GM23338 (cell line): ENCODE results near the gene SIN3B. TPM values are rescaled to one million over a fixed set of nuclear protein-coding genes. Genes with fewer than 3 reads are reported as not detected.
A peak's percentile ranks its signal among the peaks of the same experiment; 100 is the strongest.

ENCODE experiments used
- ATAC-seq: fragments of 200-7000 bp; cut with Tn5 transposase; 3 replicates; pipeline ENCODE4 v1.9.1; 2020
- DNase-seq: peaks from one replicate; pipeline ENCODE4 v3.0.0-alpha.2; 2015; ENCODE audit warnings: low spot score
- H2AFZ ChIP-seq: fragments of 200-600 bp; sonication (generic); 2 replicates; pipeline ENCODE4 v1.8.0; 2016; ENCODE audit warnings: antibody characterized with exemption, mild to moderate bottlenecking, moderate library complexity
- H3F3A ChIP-seq: fragments of 200-600 bp; sonication (generic); replicated peaks from 2 replicates; pipeline ENCODE4 v1.8.0; 2017; ENCODE audit warnings: antibody characterized with exemption, mixed run types, low read depth
- H3K27ac ChIP-seq: fragments of 200-600 bp; sonication (generic); 2 replicates; pipeline ENCODE4 v1.6.1; 2016; ENCODE audit warnings: low read depth
- H3K27me3 ChIP-seq: fragments of 200-600 bp; sonication (generic); 2 replicates; pipeline ENCODE4 v1.8.0; 2016; ENCODE audit warnings: mild to moderate bottlenecking, mixed run types, moderate library complexity; ENCODE audit not compliant: insufficient read depth
- H3K36me3 ChIP-seq: fragments of 200-600 bp; sonication (generic); 2 replicates; pipeline ENCODE4 v1.8.0; 2016; ENCODE audit warnings: mild to moderate bottlenecking; ENCODE audit not compliant: insufficient read depth
- H3K4me1 ChIP-seq: fragments of 200-600 bp; sonication (generic); 2 replicates; pipeline ENCODE4 v1.8.0; 2016; ENCODE audit warnings: mild to moderate bottlenecking, moderate library complexity; ENCODE audit not compliant: insufficient read depth
- H3K4me2 ChIP-seq: fragments of 200-600 bp; sonication (generic); 2 replicates; pipeline ENCODE4 v1.7.1; 2017; ENCODE audit warnings: mixed run types
- H3K4me3 ChIP-seq: fragments of 200-600 bp; sonication (generic); 2 replicates; pipeline ENCODE4 v1.6.1; 2016; ENCODE audit warnings: mixed run types
- H3K79me2 ChIP-seq: fragments of 200-600 bp; sonication (generic); replicated peaks from 2 replicates; pipeline ENCODE4 v1.8.0; 2017; ENCODE audit warnings: mild to moderate bottlenecking; ENCODE audit not compliant: insufficient read depth
- H3K9me2 ChIP-seq: fragments of 200-600 bp; sonication (generic); 2 replicates; pipeline ENCODE4 v1.8.0; 2017; ENCODE audit not compliant: insufficient read depth
- H4K20me1 ChIP-seq: fragments of 200-600 bp; sonication (generic); replicated peaks from 2 replicates; pipeline ENCODE4 v1.8.0; 2017; ENCODE audit warnings: mild to moderate bottlenecking; ENCODE audit not compliant: insufficient read depth
- H3K27ac Mint-ChIP-seq: 2 replicates; pipeline ENCODE4 v1.8.0; 2020; ENCODE audit warnings: inconsistent platforms, mild to moderate bottlenecking, moderate library complexity, mixed read lengths
- H3K27me3 Mint-ChIP-seq: 3 replicates; pipeline ENCODE4 v1.8.0; 2022; ENCODE audit warnings: low read depth, mild to moderate bottlenecking, moderate library complexity, mixed read lengths, inconsistent platforms; ENCODE audit not compliant: insufficient read depth, poor library complexity
- H3K36me3 Mint-ChIP-seq: 3 replicates; pipeline ENCODE4 v1.8.0; 2021; ENCODE audit warnings: low read depth, mild to moderate bottlenecking, inconsistent platforms, moderate library complexity, mixed read lengths
- H3K4me1 Mint-ChIP-seq: 3 replicates; pipeline ENCODE4 v1.8.0; 2020; ENCODE audit warnings: mild to moderate bottlenecking, inconsistent platforms, mixed read lengths
- H3K4me3 Mint-ChIP-seq: 3 replicates; pipeline ENCODE4 v1.8.0; 2021; ENCODE audit warnings: moderate library complexity, mild to moderate bottlenecking, inconsistent platforms, mixed read lengths
- H3K9me3 Mint-ChIP-seq: 3 replicates; pipeline ENCODE4 v1.8.0; 2020; ENCODE audit warnings: moderate library complexity, mild to moderate bottlenecking, inconsistent platforms, mixed read lengths
- CTCF ChIP-seq, 2 experiments: fragments of 200-600 bp in 1 of 2; sonication (generic) in 1 of 2; conservative IDR thresholded peaks; 2 replicates each; pipeline versions ENCODE4 v1.5.1 to v1.6.1; 2016 to 2017; ENCODE audit warnings: antibody characterized with exemption in 2 of 2, low read depth in 2 of 2, mild to moderate bottlenecking in 2 of 2, moderate library complexity in 1 of 2
- EZH2phosphoT487 ChIP-seq: fragments of 200-600 bp; sonication (generic); IDR thresholded peaks from one replicate; pipeline ENCODE4 v1.8.1; 2018; ENCODE audit warnings: antibody characterized with exemption; ENCODE audit not compliant: unreplicated experiment
- JUNB ChIP-seq: IDR thresholded peaks from one replicate; pipeline ENCODE4 v1.6.1; 2016; ENCODE audit warnings: antibody characterized with exemption; ENCODE audit not compliant: unreplicated experiment
- ZNF462 ChIP-seq: fragments of 250-450 bp; sonication (Bioruptor Pico); IDR thresholded peaks from 2 replicates; pipeline ENCODE4 v1.5.0; 2020; ENCODE audit warnings: mild to moderate bottlenecking, moderate library complexity
- polyA plus RNA-seq: library from polyadenylated mRNA; unstranded; fragments of >200 nt; fragmentation: Nextera tagmentation; extraction: Ambion mirVana; gene quantifications from 2 replicates; pipeline ENCODE4 v1.2.1, GENCODE V29; 2016
- total RNA-seq: library from RNA; depleted of rRNA; stranded (reverse); fragments of >200 nt; shearing (Covaris generic); gene quantifications from 2 replicates; pipeline ENCODE4 v1.2.3, GENCODE V29; 2014

SIN3B gene
- total and polyA plus RNA-seq, 2 experiments from 2014 or later, result 37.6 to 68.6 TPM

GRCh38 chr19:16799740-16800139, 29.5 kb upstream of the SIN3B start (continued):
- TF ChIP-seq ZNF462 (CRISPR knock-in tag) (no peak), EZH2phosphoT487 (no peak)

- H3K27ac ChIP-seq, result no peak overlapping the region
- H3K27me3 Mint-ChIP-seq, result peaks cover 4% of the 10 kb centered on the region
- TF ChIP-seq CTCF (conservative IDR thresholded peaks at IDR 0.05; ENCODE audit: low read depth in 2 of 2) (0 out of 4 replicates have a peak, but pooled peaks of 1 of the 2 experiments have one; percentile 8), JUNB (no peak)
- no peaks in the 10 kb centered on the region for H3K36me3 ChIP-seq
- H3K4me1 Mint-ChIP-seq, result 0 out of 3 replicates have a peak, but pooled peaks cover 2% of the 10 kb centered on the region
- H3K79me2 ChIP-seq, result no peaks in the 10 kb centered on the region
- H3K27me3 ChIP-seq, result no peaks in the 10 kb centered on the region
- H3K4me3 ChIP-seq, result no peak overlapping the region
- no peaks in the 10 kb centered on the region for H4K20me1 ChIP-seq
- DNase-seq (no peak), ATAC-seq (no peak)
- H3F3A ChIP-seq, result no peaks in the 10 kb centered on the region
- no peak overlapping the region for H2AFZ ChIP-seq
- no peak overlapping the region for H3K27ac Mint-ChIP-seq
- no peaks in the 10 kb centered on the region for H3K4me1 ChIP-seq
- peaks cover 7% of the 10 kb centered on the region for H3K36me3 Mint-ChIP-seq
- H3K4me2 ChIP-seq, result no peak overlapping the region
- H3K9me3 Mint-ChIP-seq, result peaks cover 13% of the 10 kb centered on the region
- H3K9me2 ChIP-seq, result no peaks in the 10 kb centered on the region; the same call in 1 of the 2 replicates
- no peak overlapping the region for H3K4me3 Mint-ChIP-seq
These were observed 27.6 kb upstream of the SIN3B start for GRCh38 chr19:16801600-16802013.
